GM19324 (cell line): ENCODE results near the gene CACNA1A.
"Not testable (repeated sequence)": the region's sequence is repeated elsewhere in the genome, so short reads cannot be mapped to it uniquely, and the experiment has no call there.

Source experiments
- ATAC-seq: cut with Tn5 transposase; IDR thresholded peaks from one replicate; pipeline ENCODE4 v1.9.1; 2021; ENCODE audit warnings: mild to moderate bottlenecking, moderate library complexity; ENCODE audit not compliant: unreplicated experiment, low FRiP score

CACNA1A gene

DNA sequence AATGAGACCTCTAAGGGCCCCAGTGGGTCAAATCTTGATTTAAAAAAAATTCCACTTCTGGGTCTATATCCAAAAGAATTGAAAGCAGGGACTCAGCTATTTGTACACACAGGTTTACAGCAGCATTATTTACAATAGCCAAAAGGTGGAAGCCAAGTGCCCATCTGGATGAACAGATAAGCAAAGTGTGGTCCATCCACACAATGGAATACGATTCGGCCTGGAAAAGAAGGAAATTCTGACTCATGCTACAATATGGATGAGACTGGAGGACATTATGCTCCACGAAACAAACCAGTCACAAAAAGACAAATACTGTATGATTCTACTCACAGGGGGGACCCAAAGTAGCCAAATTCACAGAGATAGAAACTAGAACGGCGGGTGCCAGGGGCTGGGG, 76.7 kb downstream of the CACNA1A start:
- ATAC-seq = no peak

DNA sequence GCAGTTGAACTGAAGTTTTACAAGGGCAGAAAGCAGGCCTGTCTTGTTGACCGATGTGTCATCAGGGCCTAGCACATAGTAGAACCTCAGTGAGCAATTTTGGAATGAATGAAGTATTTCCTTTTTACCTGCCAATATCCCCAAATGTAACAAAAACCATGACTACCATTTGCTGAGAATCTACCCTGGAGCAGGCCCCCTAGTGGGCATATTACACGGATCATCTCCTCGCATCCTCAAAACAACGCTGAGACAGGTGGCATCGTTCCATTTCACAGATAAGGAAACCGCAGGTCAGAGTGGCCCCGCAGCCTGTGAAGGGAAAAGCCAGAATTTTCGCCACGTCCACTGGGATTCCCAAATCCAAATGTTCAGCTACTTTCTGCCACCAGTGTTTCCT, 77.9 kb downstream of the CACNA1A start:
- ATAC-seq = no peak

DNA sequence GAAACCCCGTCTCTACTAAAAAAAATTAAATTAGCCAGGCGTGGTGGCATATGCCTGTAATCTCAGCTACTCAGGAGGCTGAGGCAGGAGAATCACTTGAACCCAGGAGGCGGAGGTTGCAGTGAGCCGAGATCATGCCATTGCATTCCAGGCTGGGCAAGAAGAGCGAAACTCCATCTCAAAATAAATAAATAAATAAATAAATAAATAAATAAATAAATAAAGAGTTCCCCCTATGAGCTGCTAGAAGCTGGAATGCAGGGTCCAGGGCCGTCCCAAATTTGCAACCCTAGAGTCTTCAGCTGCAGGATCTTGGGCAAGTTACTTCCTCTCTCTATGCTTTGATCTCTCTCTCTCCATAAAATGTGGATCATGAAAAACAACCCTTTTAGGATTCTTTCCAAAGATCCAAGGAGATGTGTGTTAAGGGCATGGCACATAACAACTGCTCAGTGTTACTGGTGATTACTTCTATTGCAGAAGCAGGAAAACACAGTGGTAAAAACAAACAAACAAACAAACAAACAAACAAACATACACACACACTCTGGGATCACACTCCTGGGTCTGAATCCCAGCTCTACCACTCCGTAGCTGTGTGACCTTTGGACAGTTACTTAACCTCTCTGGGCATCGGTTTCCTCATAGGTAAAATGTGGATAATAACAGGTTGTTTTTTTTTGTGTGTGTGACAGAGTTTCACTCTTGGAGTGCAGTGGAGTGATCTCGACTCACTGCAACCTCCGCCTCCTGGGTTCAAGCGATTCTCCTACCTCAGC, 78.8 kb downstream of the CACNA1A start:
- ATAC-seq = no peak

DNA sequence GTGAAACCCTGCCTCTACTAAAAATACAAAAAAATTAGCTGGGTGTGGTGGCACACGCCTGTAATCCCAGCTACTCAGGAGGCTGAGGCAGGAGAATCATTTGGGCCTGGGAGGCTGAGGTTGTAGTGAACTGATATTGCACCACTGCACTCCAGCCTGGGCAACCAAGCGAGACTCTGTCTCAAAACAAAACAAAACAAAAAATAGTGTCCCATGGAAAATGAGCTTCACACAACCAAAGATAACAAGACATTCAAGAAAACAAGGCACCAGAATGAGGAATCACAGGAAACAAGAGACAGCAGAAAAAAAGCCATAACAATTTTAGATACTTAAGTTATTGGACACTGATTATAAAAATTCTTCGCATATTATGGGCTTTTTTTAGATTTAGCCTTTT, 80.4 kb downstream of the CACNA1A start:
- not testable (repeated sequence) for ATAC-seq

DNA sequence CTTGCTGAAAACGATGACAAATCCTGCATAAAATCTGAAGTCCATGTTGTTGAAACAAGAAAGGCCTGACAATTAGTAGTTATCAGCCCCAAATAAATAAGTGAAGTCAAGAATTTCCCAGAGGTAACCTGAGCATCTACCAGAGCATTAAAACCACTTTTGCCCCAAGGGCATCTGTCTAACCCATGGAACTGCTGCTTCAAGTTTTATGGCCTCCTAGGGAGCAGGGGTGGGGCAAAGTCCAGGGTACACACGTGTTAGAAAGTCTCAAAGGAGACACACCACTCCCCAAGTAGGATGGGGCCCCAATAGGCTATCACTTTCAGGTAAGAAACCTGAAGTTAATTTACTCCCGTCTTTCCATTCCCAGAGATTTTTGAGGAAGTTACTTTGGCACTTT, 81.1 kb downstream of the CACNA1A start:
- no peak for ATAC-seq

DNA sequence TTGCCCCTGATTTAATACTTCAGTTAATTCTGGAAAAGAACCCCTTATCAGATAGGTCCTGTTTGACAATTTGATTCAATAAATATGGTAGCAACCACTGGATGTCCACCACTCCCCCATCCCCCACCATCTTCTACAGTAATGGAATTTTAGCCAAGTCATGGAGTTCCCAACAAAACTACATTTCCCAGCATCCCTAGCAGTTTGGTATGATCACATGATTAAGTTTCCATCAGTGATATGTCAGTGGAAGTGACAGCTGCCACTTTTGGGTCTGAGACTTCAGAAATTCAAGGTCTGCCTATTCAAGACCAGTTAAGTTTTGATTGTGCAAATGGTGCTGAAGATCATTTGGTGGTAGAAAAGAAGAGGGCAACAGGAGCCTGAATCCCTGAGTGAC, 85.5 kb downstream of the CACNA1A start:
- ATAC-seq = no peak

DNA sequence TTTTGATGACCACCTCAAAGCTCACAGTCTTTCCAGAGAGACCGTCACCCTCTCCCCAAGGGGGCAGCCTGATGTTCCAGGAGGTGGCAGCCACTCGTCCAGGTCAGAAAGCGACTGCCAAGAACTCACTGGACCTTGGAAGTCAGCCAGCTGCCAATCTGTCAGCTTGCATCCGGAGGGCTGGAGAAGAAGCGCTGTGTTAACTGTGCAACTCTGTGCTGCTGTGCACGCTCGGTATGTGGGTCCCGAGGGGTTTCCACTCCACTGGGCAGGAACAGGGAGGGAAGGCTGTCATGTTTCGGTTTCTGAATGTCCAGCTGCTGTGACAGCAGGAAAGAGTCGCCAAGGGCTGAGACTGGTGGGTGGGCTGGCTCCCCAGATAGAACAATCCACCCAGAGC, 89.2 kb downstream of the CACNA1A start:
- ATAC-seq = no peak

DNA sequence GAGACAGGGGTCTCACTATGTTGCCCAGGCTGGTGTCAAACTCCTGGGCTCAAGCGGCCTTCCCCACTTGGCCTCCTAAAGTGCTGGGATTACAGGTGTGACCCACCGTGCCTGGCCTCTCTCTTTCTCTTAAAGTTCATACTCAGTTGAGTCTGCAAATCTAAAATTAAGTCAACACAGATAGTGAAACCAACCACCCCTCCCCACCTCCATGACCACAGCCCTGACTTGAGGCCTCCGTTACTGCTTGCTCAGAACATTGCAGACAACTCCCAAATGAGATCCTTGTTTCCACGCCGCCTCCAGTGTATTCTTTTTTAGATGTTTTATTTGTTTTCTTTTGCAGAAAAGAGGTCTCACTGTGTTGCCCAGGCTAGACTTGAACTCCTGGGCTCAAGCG, 94.4 kb downstream of the CACNA1A start:
- no peak for ATAC-seq

DNA sequence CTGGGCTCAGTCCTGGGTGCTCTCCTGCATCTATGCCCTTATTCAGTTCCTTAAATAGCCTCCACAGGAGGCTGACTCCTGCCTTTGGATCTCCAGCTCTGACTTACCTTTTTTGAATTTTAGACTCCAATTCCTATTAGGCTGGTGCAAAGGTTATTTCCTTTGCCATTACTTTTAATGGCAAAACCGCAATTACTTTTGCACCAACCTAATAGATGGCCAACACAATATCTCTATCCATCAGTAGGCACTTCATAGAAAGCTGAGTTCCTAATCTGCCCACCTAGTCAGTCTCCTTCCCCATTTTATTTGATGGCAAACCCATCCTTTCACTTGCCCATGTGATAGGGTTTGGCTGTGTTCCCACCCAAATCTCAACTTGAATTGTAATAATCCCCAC, 95.3 kb downstream of the CACNA1A start:
- no peak for ATAC-seq

DNA sequence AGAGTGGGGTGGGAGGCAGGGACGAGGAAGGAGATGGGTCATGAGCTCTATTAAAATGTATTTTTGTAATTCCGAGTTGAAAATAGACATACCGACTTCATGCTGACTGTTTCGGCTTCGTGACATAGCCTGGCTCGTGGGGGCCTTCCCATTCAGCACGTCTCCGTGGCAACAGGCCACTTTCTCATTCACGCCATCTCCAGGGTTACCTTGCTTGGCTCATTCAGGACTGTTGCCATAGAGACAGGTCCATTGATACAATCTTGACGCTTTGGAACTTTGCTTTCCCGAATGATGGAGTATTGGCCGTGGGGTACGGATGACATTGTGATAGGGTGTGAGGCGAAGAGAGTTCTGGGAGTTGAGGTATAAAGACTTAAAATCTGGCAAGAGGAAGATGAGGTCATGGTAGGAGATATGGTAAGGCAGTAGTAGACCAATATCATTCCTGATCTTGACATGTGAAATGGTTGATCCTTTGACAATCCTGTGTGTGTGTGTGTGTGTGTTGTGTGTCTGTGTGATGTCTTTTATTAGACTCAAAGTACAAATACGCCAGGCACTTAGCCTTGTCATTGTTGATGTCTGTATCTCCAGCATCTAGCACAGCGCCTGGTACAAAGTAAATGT, 97.3 kb downstream of the CACNA1A start:
- ATAC-seq = no peak

DNA sequence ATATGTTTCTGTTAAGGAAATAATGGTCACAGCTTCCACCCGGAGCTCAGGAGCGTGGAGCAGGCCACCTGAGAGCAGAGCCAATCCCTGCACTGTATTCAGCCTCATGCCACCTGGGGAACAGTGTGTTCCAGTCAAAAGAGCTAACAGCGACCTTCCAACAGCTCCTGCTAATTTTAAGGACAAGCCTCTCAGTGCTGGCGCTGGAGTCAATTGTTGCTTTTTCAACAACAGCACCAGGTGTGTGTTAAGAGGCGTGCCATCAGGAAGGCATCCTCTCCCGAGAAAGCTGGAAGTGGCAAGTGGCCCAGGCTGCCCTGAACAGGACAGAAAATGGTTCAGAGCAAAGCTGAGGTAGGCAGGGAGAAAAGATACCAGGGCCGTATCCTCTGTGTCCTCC, 102.0 kb downstream of the CACNA1A start:
- no peak for ATAC-seq

DNA sequence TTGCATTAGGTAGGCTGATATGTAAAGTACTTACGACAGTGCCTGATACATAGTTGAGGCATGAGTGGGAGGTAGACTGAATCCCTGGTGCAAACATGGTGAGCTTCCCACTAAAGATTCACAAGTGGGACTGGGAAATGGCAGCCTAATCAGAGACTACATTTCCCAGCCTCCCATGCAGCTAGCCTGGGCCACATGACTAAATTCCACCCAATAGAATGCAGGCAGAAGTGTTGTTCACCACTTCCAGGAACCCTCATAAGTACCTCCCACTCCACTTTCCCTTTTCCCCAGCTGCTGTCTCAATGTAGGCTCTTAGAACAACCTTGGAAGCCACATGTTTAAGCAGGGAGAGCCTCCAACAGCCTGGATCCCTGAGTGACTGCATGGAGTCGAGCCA, 104.9 kb downstream of the CACNA1A start:
- ATAC-seq = no peak

DNA sequence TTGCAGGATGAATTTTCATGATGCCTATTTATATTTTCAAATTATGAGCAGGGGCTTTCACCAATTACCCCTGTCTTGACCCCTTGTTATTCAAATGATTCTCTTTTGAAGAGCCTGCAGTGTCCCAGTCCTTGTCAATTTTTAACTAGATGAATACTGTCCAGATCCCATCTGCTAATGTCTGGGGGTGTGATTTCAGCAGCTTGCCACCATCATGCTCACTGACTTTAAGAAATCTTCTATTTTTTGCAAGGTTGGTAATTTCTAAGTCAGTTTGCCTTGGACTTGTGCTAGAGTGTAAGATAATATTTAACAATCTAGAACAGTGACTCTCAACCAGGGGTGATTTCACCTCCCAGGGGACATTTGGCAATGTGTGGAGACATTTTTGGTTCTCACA, 106.0 kb downstream of the CACNA1A start:
- ATAC-seq = no peak

DNA sequence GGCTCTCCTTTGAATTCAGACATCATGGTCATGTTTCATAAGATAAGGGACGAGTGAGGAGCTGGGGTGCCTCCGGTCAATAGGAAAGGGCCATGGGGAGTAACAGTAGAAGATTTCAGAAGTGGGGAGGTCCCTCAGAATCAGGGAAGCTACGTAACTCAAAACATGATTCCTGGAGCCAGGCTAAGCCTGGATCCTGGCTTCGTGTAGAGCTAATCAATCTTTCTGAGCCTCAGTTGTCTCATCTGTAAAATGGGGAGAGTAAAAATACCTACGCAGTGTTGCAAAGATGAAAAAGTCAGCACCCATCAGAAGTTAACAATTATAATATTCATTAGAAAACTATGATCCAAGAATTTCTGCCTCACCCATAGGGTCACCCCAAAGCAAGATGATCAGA, 106.5 kb downstream of the CACNA1A start:
- no peak for ATAC-seq

DNA sequence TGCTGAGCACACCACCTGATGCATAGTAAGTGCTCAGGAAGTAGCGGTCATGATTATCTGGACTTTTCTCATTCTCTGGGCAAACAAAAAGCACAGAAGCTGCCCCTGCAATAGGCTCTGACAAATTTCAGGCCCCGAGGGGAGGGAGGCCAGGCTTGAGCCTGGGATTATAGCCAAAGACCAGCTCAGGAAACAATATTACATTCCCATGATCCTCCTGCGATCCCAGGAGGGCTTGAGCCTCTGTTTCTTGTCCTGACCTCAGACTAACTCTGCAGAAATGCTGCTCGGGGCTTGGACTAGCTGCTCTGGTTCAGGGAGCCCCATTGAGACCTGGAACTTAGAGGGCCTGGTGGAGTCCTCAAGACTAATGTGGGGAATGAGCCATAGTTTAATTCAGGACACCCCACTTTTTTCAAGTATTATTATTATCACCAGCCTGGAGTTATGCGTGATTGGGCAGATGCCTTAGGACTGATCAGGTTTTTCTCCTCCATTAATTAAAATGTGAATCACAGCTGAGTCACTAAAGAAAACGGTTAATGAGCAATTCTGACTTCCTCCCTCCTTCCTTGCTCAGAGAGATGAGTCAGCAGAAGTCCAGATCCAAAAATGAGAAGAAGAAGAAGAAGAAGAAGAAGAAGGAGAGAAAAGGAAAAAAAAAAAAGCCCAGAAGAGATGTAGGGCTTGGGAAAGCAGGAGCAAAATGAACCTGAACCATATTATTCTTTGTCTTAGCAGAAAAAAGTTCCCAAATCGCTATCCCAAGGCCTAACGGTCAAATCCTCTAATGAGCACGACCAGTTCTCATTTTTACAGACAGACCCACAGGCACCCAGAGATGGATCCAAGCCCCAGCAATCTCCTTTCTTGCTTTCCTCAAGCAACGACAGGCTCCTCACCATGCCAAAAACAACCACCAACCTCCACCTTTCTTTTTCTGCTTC, 107.2 kb downstream of the CACNA1A start:
- no peak for ATAC-seq

DNA sequence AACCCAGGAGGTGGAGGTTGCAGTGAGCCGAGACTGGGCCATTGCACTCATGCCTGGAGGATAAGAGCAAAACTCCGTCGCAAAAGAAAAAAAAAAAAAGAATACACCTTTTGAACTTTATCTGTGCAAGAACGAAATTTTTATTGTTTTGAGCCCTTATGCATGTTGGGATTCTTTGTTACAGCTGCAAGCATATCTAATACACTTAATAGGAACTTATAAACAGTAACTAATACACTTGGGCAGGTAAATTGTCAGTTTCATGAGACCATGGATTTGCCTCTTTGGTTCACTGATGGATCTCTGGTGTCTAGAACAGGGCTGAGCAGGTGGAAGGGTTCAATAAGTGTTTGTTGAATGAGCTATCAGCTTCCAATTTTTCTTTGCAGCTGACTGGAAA, 108.1 kb downstream of the CACNA1A start:
- no peak for ATAC-seq

DNA sequence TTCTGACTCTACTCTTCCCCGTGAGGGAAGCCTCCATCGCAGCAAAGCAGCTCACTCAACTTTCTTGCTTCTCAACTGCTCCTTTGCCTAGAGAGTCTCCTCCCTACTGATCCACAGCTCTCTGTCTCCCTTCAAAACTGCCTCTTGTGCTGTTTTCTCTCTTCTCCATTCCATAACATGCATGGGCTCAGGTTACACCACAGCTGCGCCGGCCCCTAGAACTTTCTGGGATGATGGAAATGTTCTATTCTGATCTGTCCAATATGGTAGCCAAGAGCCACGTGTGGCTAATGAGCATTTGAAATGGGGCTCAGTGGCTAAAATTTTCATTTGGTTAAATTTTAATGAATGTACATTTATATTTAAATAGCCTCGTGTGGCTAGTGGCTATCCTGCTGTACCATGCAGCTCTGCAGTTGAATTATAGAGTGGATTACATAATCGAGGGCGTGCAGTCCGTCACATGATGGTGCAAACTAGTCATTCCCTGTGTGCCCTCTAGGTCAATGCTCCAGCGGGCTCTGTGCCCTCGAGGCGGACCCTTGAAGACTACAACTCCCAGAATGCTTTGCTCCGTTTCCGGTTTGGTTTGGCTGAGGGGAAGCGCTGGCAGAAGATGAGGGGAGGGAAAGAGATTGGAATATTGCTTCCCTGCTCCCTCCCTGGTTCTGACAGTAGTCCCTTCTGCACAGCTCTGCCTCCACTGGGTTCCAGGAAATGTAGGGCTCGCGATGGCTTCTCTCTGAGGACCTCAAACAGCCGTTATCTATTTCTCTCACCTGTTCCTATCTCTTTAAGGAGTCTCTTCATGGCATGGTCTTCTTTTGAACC, 109.8 kb downstream of the CACNA1A start:
- no peak for ATAC-seq

DNA sequence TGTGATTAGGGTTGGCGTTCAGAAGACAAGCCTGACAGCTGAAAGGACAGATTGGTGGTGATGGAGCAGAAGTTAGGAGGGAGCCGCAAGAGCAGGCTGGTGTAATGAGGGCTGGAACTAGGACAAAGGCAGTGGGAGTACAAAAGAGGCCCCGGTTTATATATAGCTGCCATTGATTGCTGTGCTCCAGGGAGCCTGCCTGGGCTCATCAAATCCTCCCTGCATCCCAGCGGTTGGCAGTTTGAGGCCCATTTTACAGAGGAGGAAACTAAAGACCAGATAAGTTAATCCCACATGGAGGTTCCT, 123.7 kb downstream of the CACNA1A start:
- ATAC-seq = no peak

DNA sequence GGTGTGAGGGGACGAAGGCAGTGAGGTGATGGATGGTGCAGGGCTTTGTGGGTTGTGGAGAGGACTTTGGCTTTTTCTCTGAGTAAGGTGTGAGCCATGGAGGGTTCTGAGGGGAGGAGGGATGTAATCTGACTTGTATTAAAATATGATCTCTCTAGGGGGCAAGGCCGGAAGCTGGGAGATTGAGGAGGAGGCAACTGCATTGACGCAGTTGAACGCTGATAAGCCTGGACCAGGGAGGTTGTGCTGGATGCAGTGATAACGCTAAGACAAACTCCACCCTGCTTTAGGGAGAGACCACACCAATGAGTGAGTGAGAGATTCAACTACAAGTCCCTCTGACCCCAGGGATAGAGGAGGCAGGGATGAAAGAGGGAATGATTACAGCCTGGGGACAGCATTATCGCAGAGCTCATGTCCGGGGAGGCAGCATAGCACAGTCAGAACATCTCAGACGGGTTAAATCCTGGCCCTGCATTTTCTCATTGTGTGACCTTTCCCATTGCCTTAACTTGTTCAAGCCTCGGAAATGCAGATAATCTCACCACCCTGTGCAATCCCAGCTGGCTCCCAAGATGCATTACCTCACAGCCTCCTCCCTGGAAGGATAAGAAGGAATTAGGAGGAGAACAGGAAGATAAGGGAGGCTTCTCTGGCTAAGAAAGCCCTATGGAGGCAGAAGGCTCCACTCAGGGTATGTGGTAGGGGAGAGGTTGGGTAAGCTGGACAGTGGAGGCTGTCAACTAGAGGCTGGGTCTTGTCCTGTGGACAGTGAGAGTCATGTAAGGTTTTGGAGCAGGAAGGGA, 124.2 kb downstream of the CACNA1A start:
- no peak for ATAC-seq

DNA sequence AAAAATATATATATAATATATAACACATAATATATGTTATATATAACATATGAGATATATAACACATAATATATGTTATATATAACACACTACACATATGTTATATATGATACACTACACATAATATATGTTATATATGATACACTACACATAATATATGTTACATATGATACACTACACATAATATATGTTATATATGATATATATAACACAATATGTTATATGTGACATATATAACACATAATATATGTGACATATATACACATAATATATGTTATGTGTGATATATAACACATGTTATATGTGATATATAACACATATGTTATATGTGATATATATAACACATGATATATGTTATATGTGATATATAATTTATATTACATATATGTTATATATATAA, 129.7 kb downstream of the CACNA1A start:
- no peak for ATAC-seq
